Right lobe of liver (tissue), 6 donors: ENCODE measurements around the gene ALB. TPM values are rescaled to one million over a fixed set of nuclear protein-coding genes. Genes with fewer than 3 reads are reported as not detected.

Source experiments
- ATAC-seq, 4 donors: fragments of 200-7000 bp; cut with Tn5 transposase; one replicate each; pipeline ENCODE4 v1.9.1; 2020; ENCODE audit warnings: mild to moderate bottlenecking in 4 of 4, moderate library complexity in 4 of 4
- DNase-seq, 3 donors: peaks; one replicate each; pipeline ENCODE4 v3.0.0-alpha.2; 2020
- H3K27ac ChIP-seq, 3 donors: fragments of 200-600 bp; one replicate each; pipeline ENCODE4 v1.8.0; 2022
- H3K27me3 ChIP-seq, 2 donors: fragments of 200-600 bp; one replicate each; pipeline ENCODE4 v1.8.0; 2022
- H3K36me3 ChIP-seq, 4 donors: fragments of 200-600 bp; sonication (generic) in 1 of 4; one replicate each; pipeline versions ENCODE4 v1.5.1 to v1.8.0; 2017 to 2022; ENCODE audit warnings: control low read depth in 1 of 4
- H3K4me1 ChIP-seq, 4 donors: fragments of 200-600 bp; sonication (generic) in 1 of 4; one replicate each; pipeline versions ENCODE4 v1.5.1 to v1.8.0; 2017 to 2022; ENCODE audit warnings: control low read depth in 1 of 4
- H3K4me3 ChIP-seq, 3 donors: fragments of 200-600 bp; one replicate each; pipeline ENCODE4 v1.8.0; 2022
- H3K9me3 ChIP-seq, 4 donors: fragments of 200-600 bp; sonication (generic) in 1 of 4; one replicate each; pipeline versions ENCODE4 v1.5.1 to v1.8.0; 2017 to 2022; ENCODE audit warnings: control low read depth in 1 of 4
- CTCF ChIP-seq, 4 donors: fragments of 200-600 bp in 3 of 4; fragments of 450-650 bp in 1 of 4; IDR thresholded peaks; one replicate each; pipeline versions ENCODE4 v1.5.1 to v1.8.0; 2016 to 2022; ENCODE audit warnings: antibody characterized with exemption in 4 of 4, mild to moderate bottlenecking in 2 of 4
- POLR2A ChIP-seq: fragments of 450-650 bp; IDR thresholded peaks from one replicate; pipeline ENCODE4 v1.6.1; 2017; ENCODE audit warnings: antibody characterized with exemption, mild to moderate bottlenecking
- WGBS: methylation state at CpG from one replicate; pipeline ENCODE4 v1.1.6; 2018; ENCODE audit warnings: low coverage, low lambda C conversion rate; ENCODE audit not compliant: insufficient coverage; ENCODE audit errors: missing lambda C conversion rate; 5-methylcytosine and 5-hydroxymethylcytosine counted together
- intact Hi-C, 2 donors: fragments of 100-400 bp; cut with DNase I; formaldehyde crosslinking; loops; one replicate each; pipeline versions ENCODE4 v1.11.2 to v1.14.1; 2022
- total RNA-seq, 6 experiments: library from RNA; depleted of rRNA in 2 of 6; stranded (reverse); fragments of >200 nt in 2 of 6; fragmentation: NEBNext Ultra II Directional in 3 of 6; extraction: Animal tissue kit (Norgen Biotek cat#: 25700) in 3 of 6; gene quantifications; one replicate each; pipeline versions ENCODE4 v1.1.0 to v1.2.4, GENCODE V29; 2016 to 2023
- donor health status: DM: no; HTN: yes; CAD: no.
- donor health status: DM: no; HTN: no; CAD: no.
- donor health status: DM: no; HTN: no; CAD: no.
- donor health status: DM: no; HTN: yes; CAD: no.
- donor health status: DM: no; HTN: yes; CAD: no.

Gene ALB
- total RNA-seq, 6 experiments from 2014 or later, result 46,361 to 117,834 (median 75,397) TPM

GRCh38 chr4:73376976-73377375 is 27.1 kb upstream of the ALB start:
- peak overlapping the region in 2 of 3 donors; percentile 77 to 79 for H3K27ac ChIP-seq
- intact Hi-C loops, result no loop called here
- H3K9me3 ChIP-seq, result no peaks in the 10 kb centered on the region
- H3K4me1 ChIP-seq, result peaks cover 0 to 83% (median 11%) of the 10 kb centered on the region in 4 donors
- ATAC-seq (peak in 3 of 4 donors; percentile 24 to 36 (median 25)), DNase-seq (no peak)
- peak overlapping the region in 1 of 3 donors; percentile 1 for H3K4me3 ChIP-seq
- no peak for TF ChIP-seq CTCF (IDR thresholded peaks at IDR 0.05)
- no peak for TF ChIP-seq POLR2A
- no peaks in the 10 kb centered on the region for H3K36me3 ChIP-seq
- WGBS, result 19% methylated on average over 4 of the region's 4 CpGs
- H3K27me3 ChIP-seq, result no peaks in the 10 kb centered on the region

DNA sequence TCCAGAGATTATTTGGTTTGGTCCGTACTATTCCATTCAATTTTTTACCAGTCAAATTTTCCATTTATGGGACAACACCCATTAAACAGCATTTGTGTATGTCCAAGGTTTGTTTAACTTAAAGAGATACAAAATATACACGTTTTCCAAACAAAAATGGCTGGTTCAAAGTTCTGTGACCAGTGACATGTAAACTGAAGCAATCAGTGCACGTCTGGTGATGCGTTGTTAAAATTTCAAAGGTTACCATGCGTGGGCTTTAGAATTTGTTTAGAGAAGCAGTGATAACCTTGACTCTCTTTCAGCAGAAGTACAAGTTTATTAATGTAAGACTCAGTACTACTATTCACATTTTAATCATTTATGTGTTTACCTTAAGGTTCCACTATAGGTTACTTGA is 25.2 kb upstream of the ALB start:
- Histone ChIP-seq H3K27ac (peak overlapping the region; percentile 26 to 79 (median 77)), H3K4me1 (peaks cover 0 to 84% (median 15%) of the 10 kb centered on the region in 4 donors), H3K9me3 (no peaks in the 10 kb centered on the region), H3K4me3 (no peak overlapping the region), H3K36me3 (no peaks in the 10 kb centered on the region), H3K27me3 (no peaks in the 10 kb centered on the region)
- DNase-seq (no peak), ATAC-seq (peak; percentile 22 to 65 (median 38))
- intact Hi-C loops, result no loop called here
- 24% methylated on average over 5 of the region's 5 CpGs for WGBS
- TF ChIP-seq POLR2A (no peak), CTCF (IDR thresholded peaks at IDR 0.05) (no peak)

- Histone ChIP-seq H3K4me1 (peaks cover 0 to 84% (median 15%) of the 10 kb centered on the region in 4 donors), H3K4me3 (no peak overlapping the region), H3K27me3 (no peaks in the 10 kb centered on the region), H3K9me3 (no peaks in the 10 kb centered on the region), H3K27ac (peak overlapping the region in 2 of 3 donors; percentile 77 to 79), H3K36me3 (no peaks in the 10 kb centered on the region)
- intact Hi-C loops, result no loop called here
- ATAC-seq (no peak), DNase-seq (no peak)
- TF ChIP-seq POLR2A, result no peak
- TF ChIP-seq CTCF (IDR thresholded peaks at IDR 0.05), result no peak
Measured at GRCh38 chr4:73379946-73380345, 24.1 kb upstream of the ALB start.

- DNase-seq, result no peak
- intact Hi-C loops, result no loop called here
Measured at GRCh38 chr4:73381214-73381613, 22.9 kb upstream of the ALB start.

More at GRCh38 chr4:73381214-73381613, 22.9 kb upstream of the ALB start:
- peaks cover 0 to 74% (median 15%) of the 10 kb centered on the region in 4 donors for H3K4me1 ChIP-seq
- H3K27ac ChIP-seq, result peak overlapping the region; percentile 17 to 79 (median 77)
- ATAC-seq, result peak; percentile 54 to 65 (median 59)
- no peaks in the 10 kb centered on the region for H3K9me3 ChIP-seq
- no peaks in the 10 kb centered on the region for H3K36me3 ChIP-seq
- H3K27me3 ChIP-seq, result no peaks in the 10 kb centered on the region
- TF ChIP-seq CTCF (IDR thresholded peaks at IDR 0.05) (no peak), POLR2A (no peak)
- H3K4me3 ChIP-seq, result no peak overlapping the region
- WGBS, result 35% methylated on average over 1 of the region's 1 CpG
